Panc1 (cell line): ENCODE measurements around the gene EGFLAM. TPM values are rescaled to one million over a fixed set of nuclear protein-coding genes. Genes with fewer than 3 reads are reported as not detected.

ENCODE experiments used
- ATAC-seq: fragments of 200-7000 bp; cut with Tn5 transposase; 2 replicates; pipeline ENCODE4 v1.9.1; 2020; ENCODE audit warnings: mild to moderate bottlenecking, moderate library complexity
- BruUV-seq: library from RNA; stranded (reverse); fragments of 400-500 nt; replicated peaks from 2 replicates; lab custom pipeline; 2021; lab: Mats Ljungman, UMichigan
- CTCF ChIA-PET: fragments of 300-600 bp; sonication (Branson Sonifier 250); formaldehyde crosslinking; loops from one replicate; lab custom pipeline; 2022; ENCODE audit warnings: antibody characterized with exemption; lab: Charles Lee
- POLR2A ChIA-PET: fragments of 300-600 bp; sonication (Branson Sonifier 250); formaldehyde crosslinking; loops from one replicate; lab custom pipeline; 2022; ENCODE audit warnings: antibody characterized with exemption; lab: Charles Lee
- DNase-seq: peaks from one replicate; pipeline ENCODE4 v3.0.0-alpha.2; 2010; ENCODE audit warnings: low read depth, low spot score
- H3K27ac ChIP-seq: 2 replicates; pipeline ENCODE4 v1.5.1; 2011; ENCODE audit warnings: mild to moderate bottlenecking, low read length, inconsistent platforms
- H3K27me3 ChIP-seq: fragments of 200-500 bp; sonication (Bioruptor generic); 2 replicates; pipeline ENCODE4 v1.6.0; 2014; ENCODE audit warnings: low read length, inconsistent platforms; ENCODE audit not compliant: control insufficient read depth, insufficient read depth
- H3K36me3 ChIP-seq: fragments of 200-500 bp; sonication (Bioruptor generic); 2 replicates; pipeline ENCODE4 v1.5.1; 2014; ENCODE audit warnings: inconsistent platforms, mild to moderate bottlenecking, low read length, moderate library complexity; ENCODE audit not compliant: control insufficient read depth, insufficient read depth
- H3K4me1 ChIP-seq: 2 replicates; pipeline ENCODE4 v1.5.1; 2011; ENCODE audit warnings: inconsistent platforms, mild to moderate bottlenecking, low read length, moderate library complexity; ENCODE audit not compliant: control insufficient read depth, insufficient read depth
- H3K4me3 ChIP-seq, 2 experiments: 2 replicates each; pipeline ENCODE4 v1.5.1; 2011 to 2012; ENCODE audit warnings: low read depth in 2 of 2, low read length in 2 of 2, mild to moderate bottlenecking in 2 of 2, inconsistent platforms in 1 of 2, moderate library complexity in 1 of 2
- H3K9me3 ChIP-seq: fragments of 200-500 bp; sonication (Bioruptor generic); 2 replicates; pipeline ENCODE4 v1.5.1; 2014; ENCODE audit warnings: low read depth, mild to moderate bottlenecking, inconsistent platforms, low read length, moderate library complexity; ENCODE audit not compliant: control insufficient read depth, insufficient read depth
- CTCF ChIP-seq: fragments of 450-650 bp; IDR thresholded peaks from 2 replicates; pipeline ENCODE4 v1.5.1; 2017; ENCODE audit warnings: mild to moderate bottlenecking
- POLR2AphosphoS5 ChIP-seq: IDR thresholded peaks from 2 replicates; pipeline ENCODE4 v1.6.1; 2012; ENCODE audit warnings: mild to moderate bottlenecking, low read depth, low read length, moderate library complexity
- REST ChIP-seq, 2 experiments: IDR thresholded peaks; 2 replicates each; pipeline ENCODE4 v1.6.1; 2011 to 2012; ENCODE audit warnings: low read depth in 2 of 2, control low read depth in 1 of 2, low read length in 1 of 2, mild to moderate bottlenecking in 1 of 2, moderate library complexity in 1 of 2; ENCODE audit not compliant: insufficient read depth in 1 of 2
- SIN3A ChIP-seq: IDR thresholded peaks from 2 replicates; pipeline ENCODE4 v1.6.1; 2012; ENCODE audit warnings: low read depth, mild to moderate bottlenecking, low read length, moderate library complexity, borderline replicate concordance; ENCODE audit not compliant: insufficient read depth
- TCF7L2 ChIP-seq: IDR thresholded peaks from 2 replicates; pipeline ENCODE4 v1.6.1; 2011; ENCODE audit warnings: mild to moderate bottlenecking, low read depth, low read length, inconsistent platforms
- in situ Hi-C: cut with HindIII; loops from 2 replicates; pipeline ENCODE4 v1.10.0; 2016; ENCODE audit warnings: low sequenced_read_pairs, low pct_unique_long_range_greater_than_20kb
- intact Hi-C: fragments of 100-400 bp; cut with micrococcal nuclease; formaldehyde crosslinking; loops from one replicate; pipeline ENCODE4 v1.10.0; 2022; ENCODE audit not compliant: unreplicated experiment
- total RNA-seq: library from RNA; stranded (reverse); gene quantifications from one replicate; pipeline ENCODE4 v1.2.1, GENCODE V29; 2021; ENCODE audit not compliant: unreplicated experiment

The EGFLAM gene
- total RNA-seq, 1 experiment from 2014 or later = 14.8 TPM

GRCh38 chr5:38478878-38479277, 220.5 kb downstream of the EGFLAM start:
- no peak; the same call in 1 of the 2 replicates for ATAC-seq
- no peak overlapping the region for H3K27ac ChIP-seq
- intact Hi-C loops = no loop called here
- in situ Hi-C loops = no loop called here
- no peak for DNase-seq
- ChIA-PET POLR2A (interaction anchor here (0.6 kb wide), 1 partner anchor 364 kb away, joined by 3 read pairs; no protein-coding TSS in a partner anchor), CTCF (interaction anchor here (1.0 kb wide), 1 partner anchor 37 kb away, joined by 3 read pairs; no protein-coding TSS in a partner anchor)
- H3K4me1 ChIP-seq = no peaks in the 10 kb centered on the region
- H3K9me3 ChIP-seq = no peaks in the 10 kb centered on the region
- H3K27me3 ChIP-seq = no peaks in the 10 kb centered on the region
- TF ChIP-seq CTCF (no peak), REST (IDR thresholded peaks at IDR 0.05; ENCODE audit: insufficient read depth in 1 of 2, low read depth in 2 of 2, low read length in 1 of 2) (no peak), POLR2AphosphoS5 (no peak), SIN3A (no peak), TCF7L2 (no peak)
- TSS peak; percentile 12 for BruUV-seq
- H3K36me3 ChIP-seq = peaks cover 12% of the 10 kb centered on the region
- H3K4me3 ChIP-seq = no peak overlapping the region

- no peak for DNase-seq
- Histone ChIP-seq H3K36me3 (peaks cover 13% of the 10 kb centered on the region), H3K4me1 (no peaks in the 10 kb centered on the region), H3K4me3 (no peak overlapping the region), H3K27me3 (no peaks in the 10 kb centered on the region), H3K9me3 (no peaks in the 10 kb centered on the region), H3K27ac (no peak overlapping the region)
- ChIA-PET POLR2A (no interaction called here), CTCF (interaction anchor here (0.5 to 1.0 kb wide), 2 partner anchors 11 to 38 kb away, joined by 3 to 4 read pairs; no protein-coding TSS in a partner anchor)
- TF ChIP-seq REST (IDR thresholded peaks at IDR 0.05; ENCODE audit: insufficient read depth in 1 of 2, low read depth in 2 of 2, low read length in 1 of 2) = no peak
- intact Hi-C loops = no loop called here
- in situ Hi-C loops = no loop called here
- no TSS peak for BruUV-seq
- ATAC-seq = no peak; the same call in 1 of the 2 replicates
These were observed 221.1 kb downstream of the EGFLAM start for GRCh38 chr5:38479315-38479904.
